GM21528 (cell line): ENCODE data around the gene ITGB5.
"Not testable (repeated sequence)": the region's sequence is repeated elsewhere in the genome, so short reads cannot be mapped to it uniquely, and the experiment has no call there.

ENCODE experiments used
- ATAC-seq: cut with Tn5 transposase; IDR thresholded peaks from one replicate; pipeline ENCODE4 v1.9.1; 2021; ENCODE audit warnings: mild to moderate bottlenecking, moderate library complexity; ENCODE audit not compliant: unreplicated experiment, low FRiP score

Gene ITGB5

GRCh38 chr3:124791639-124792151 is 95.5 kb downstream of the ITGB5 start:
- ATAC-seq: no peak

- no peak for ATAC-seq
These were observed 96.0 kb downstream of the ITGB5 start for GRCh38 chr3:124791142-124791541.

- ATAC-seq: not testable (repeated sequence)
These were observed 98.1 kb downstream of the ITGB5 start for GRCh38 chr3:124789103-124789502.

GRCh38 chr3:124788254-124788745 is 98.9 kb downstream of the ITGB5 start:
- ATAC-seq: no peak

GRCh38 chr3:124787476-124788195 is 99.5 kb downstream of the ITGB5 start:
- ATAC-seq: no peak

DNA sequence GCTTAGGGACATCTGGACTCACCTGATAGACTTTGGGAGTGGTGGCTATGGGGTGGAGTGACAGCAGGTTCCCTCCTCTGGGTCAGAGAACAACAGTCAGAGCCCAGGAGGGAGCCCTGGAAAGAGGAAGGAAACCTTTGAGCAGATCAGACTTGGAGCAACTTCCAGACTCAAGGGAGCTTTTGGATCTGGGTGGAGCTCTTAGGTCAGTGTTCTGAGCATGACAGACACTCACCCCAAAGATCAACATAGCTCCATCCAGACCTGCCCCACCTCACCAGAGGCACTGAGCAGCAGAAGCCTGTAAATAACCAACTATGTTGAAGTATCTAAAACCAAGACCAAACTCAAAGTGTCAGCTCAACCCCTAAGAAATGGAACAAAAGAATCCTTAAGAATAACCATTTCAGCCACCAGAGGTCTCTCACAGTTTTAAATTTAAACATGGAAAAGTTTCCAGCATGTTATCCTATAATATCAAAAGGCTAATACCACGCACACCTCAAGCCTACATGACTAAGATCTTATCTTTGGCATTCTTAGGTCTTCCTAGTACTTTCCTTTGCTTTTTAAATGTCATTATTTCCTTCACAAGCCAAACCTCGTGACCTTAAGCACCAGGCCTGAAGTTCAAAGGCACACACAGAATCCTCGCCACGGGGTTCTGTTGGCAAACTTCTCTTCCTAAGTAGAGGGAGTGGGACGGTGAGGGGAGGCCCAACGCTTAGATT is 100.5 kb downstream of the ITGB5 start:
- ATAC-seq: no peak

DNA sequence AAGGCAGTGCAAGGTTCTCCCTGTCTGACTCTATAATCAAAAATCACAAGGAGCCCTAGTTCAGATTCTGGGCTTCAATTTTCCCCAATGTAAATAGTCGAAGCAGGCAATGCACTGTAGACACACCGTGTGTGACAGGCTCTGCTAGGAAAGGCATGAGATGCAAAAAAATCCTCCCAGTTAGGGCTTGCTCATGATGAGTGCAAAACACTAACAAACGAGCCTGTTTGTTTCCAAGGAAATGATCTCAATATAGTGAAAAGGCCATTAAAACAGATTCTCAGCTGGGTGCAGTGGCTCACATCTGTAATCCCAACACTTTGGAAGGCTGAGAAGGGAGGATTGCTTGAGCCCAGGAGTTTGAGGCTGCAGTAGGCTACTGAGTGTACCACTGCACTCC is 101.2 kb downstream of the ITGB5 start:
- no peak for ATAC-seq

- ATAC-seq: no peak
These were observed 102.3 kb downstream of the ITGB5 start for GRCh38 chr3:124784686-124785382.

GRCh38 chr3:124783696-124784095 is 103.5 kb downstream of the ITGB5 start:
- no peak for ATAC-seq

DNA sequence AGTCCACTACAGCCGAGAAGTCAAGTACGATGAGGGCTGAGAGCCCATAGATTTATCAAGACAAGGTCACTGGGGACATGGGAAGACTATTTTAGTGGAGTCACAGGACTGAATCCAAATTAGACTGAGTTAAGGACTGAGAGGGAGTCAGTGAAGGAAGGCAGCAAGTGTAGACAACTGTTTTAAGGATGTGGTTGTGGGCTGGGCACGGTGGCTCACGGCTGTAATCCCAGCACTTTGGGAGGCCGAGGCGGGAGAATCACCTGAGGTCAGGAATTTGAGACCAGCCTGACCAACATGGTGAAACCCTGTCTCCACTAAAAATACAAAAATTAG is 104.8 kb downstream of the ITGB5 start:
- ATAC-seq: not testable (repeated sequence)

DNA sequence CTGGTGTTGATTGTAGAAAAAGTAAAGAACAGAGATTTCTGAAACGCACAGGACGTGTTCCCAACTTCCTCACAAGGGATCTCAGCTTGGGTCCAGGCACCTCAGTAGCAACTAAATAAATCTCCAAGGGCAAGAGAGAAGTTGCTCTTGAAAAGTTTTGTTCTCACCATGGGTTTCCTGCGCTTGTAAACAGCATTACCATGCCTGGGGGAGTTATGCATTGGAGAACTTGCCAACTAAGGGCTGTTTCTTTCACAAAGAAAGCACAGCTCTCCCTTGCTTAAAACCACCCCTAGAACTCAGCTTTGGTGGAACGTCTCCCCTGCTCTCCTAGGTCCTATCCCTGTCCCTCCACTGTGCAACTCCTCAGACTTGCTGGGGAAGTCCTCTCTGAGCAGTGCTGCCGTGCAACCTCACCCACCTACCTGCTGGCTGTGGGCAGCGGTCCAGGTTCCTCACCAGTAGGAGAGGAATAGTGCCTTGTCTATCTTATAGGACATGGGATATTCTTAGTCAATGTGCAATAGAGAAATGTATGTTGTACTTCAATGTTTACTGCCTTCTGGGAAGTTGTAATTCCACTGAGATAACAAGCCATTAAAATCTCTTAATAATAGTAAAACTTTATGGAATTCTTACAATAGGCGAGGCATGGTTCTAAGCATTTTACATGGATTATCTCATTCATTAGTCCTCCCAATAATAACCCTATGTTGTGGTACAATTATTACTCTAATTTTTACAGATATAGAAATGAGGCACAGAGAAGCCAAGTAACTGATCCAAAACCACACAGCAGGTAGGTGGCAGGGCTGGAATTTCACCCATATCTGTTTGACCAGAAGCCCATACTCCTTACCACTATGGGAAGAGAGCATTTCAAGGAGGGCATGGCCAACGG is 105.4 kb downstream of the ITGB5 start:
- no peak for ATAC-seq

GRCh38 chr3:124780761-124781475 is 106.2 kb downstream of the ITGB5 start:
- no peak for ATAC-seq

DNA sequence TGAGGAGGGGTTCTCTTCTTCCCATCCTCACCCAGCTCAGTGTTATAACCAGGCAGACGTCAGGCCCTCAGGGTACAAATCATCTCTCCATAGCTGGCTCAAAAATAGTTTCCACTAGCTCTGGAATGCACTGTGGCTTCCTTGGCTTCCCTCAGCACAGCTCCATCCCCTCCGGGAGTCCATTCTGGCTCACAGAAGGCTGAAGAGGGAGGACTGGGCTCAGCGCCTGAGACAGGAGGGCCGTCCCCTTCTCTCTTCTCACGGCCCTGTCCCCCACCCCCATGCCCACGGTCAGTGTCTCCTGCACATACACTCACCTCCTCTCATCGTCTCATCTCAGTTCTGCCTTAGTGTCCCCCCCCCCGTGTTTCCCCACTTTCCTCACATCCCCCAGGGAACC is 106.8 kb downstream of the ITGB5 start:
- ATAC-seq: no peak

GRCh38 chr3:124779751-124780191 is 107.4 kb downstream of the ITGB5 start:
- no peak for ATAC-seq

DNA sequence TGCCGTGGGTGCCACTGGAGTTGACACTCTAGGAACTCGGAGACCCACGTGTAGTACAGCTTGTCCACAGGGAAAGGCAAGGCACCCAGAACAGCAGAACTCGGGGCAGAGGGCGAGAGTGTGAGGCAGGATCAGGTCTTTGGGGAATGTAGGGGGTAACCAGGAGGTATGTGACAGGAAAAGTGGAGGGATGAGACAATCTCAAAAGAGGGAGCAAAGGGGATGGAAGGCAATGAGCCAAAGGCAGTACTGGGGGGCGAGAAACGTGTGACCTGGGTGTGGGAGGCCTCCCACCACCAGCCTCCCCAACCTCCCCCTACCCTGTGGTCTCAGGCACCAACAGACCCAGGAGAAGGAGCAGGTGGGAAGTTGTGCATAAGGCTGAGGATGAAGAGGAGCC is 108.0 kb downstream of the ITGB5 start:
- no peak for ATAC-seq

- no peak for ATAC-seq
These were observed 109.2 kb downstream of the ITGB5 start for GRCh38 chr3:124777762-124778470.

DNA sequence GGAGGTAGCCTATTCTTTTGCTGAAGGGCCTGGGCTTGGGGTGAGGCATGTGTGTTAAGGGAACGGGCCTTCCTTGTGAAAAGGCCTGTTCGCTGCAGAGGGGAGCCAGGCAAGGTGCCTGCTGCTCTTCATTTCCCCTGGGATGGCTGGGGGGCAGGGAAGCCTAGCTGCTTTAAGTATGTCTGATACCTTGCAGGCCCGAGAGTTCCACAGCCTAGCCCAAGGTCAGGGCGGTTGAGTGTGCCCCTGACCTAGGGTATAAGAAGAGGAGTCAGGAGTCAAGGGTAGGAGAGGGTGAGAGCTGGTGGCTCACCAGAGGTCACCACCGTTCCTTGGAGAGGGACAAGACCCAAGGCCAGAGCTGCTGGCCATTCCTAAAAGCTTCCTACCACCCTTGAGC is 110.3 kb downstream of the ITGB5 start:
- no peak for ATAC-seq

DNA sequence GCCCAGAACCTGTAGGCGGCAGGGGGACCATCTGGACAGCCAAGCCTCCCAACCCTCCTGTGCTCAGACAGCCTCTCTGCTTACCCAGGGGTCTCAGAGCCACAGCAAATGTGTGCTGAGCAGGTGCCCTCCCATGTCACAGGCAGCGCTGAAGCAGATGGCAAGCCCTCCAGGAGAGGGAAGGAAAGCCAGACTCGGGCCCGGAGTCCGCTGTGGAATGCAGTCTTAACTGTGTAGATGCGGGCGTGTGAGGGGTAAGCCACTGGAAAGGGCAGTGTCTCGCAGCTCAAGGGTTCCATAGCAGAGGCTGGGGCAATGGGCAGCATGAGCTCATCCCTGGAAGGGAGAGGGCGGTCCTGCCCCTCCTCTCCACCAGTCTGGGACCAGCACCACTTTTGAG is 111.3 kb downstream of the ITGB5 start:
- no peak for ATAC-seq

DNA sequence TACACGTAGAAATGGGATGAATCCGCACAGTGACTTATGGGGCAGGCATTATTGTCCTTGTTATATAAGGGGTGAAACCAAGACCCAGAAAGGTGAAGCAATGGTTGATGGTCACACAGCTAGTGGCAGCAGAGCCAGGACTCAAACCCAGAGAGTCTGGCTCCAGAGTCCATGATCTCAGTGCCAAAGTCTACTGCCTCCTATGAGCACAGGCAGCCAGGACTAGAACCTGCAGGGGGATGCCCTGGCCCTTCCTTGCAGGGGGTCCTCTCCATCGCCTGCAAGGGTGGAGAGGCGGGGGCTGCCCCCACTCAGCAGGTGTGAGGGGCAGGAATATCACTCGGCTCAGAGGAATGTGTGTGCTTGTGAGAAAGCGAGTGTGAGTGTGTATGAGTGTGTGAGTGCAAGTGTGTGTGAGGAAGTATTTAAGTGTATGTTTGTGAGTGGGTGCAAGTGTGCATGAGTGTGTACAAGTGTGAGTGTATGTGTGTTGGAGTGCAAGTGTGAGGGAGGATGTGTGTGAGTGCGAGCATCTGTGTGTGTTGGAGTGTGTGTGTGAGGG is 112.2 kb downstream of the ITGB5 start:
- no peak for ATAC-seq
